B cell (primary cell): Measurements from ENCODE around the gene TLK2. TPM values are rescaled to one million over a fixed set of nuclear protein-coding genes. Genes with fewer than 3 reads are reported as not detected.
"Not testable (repeated sequence)": the region's sequence is repeated elsewhere in the genome, so short reads cannot be mapped to it uniquely, and the experiment has no call there.

Experiments used
- ATAC-seq: fragments of 200-7000 bp; cut with Tn5 transposase; one replicate; pipeline ENCODE4 v1.10.0; 2021; ENCODE audit warnings: low read depth, mild to moderate bottlenecking, moderate number of reproducible peaks, moderate library complexity
- CTCF ChIA-PET: fragments of 350-600 bp; sonication (Branson Sonifier 250); formaldehyde crosslinking; loops from one replicate; lab custom pipeline; 2021; ENCODE audit warnings: antibody characterized with exemption, inconsistent platforms; lab: Charles Lee
- POLR2A ChIA-PET: fragments of 350-600 bp; sonication (Branson Sonifier 250); formaldehyde crosslinking; loops from one replicate; lab custom pipeline; 2021; ENCODE audit warnings: antibody characterized with exemption; lab: Charles Lee
- DNase-seq: peaks from one replicate; pipeline ENCODE4 v3.0.0; 2013
- H2AFZ ChIP-seq: 2 replicates; pipeline ENCODE4 v1.6.1; 2012; ENCODE audit warnings: mild to moderate bottlenecking, low read depth, low read length; ENCODE audit not compliant: insufficient read depth, poor library complexity, severe bottlenecking
- H3K27ac ChIP-seq, 2 donors: 1 replicate in 1 of 2; 2 replicates in 1 of 2; pipeline ENCODE4 v1.5.1; 2012 to 2013; ENCODE audit warnings: low read length in 2 of 2, mild to moderate bottlenecking in 2 of 2, moderate library complexity in 1 of 2
- H3K27me3 ChIP-seq, 4 experiments: fragments of 200-600 bp in 1 of 4; sonication (generic) in 1 of 4; replicated peaks in 1 of 4; 1 replicate in 2 of 4; 2 replicates in 2 of 4; pipeline versions ENCODE4 v1.6.1 to v1.7.0; 2013 to 2016; ENCODE audit warnings: low read length in 3 of 4, mild to moderate bottlenecking in 2 of 4, mixed read lengths in 1 of 4, moderate library complexity in 1 of 4; ENCODE audit not compliant: insufficient read depth in 4 of 4, control insufficient read depth in 3 of 4; ENCODE audit errors: control extremely low read depth in 1 of 4
- H3K36me3 ChIP-seq, 2 experiments: replicated peaks in 1 of 2; 1 replicate in 1 of 2; 2 replicates in 1 of 2; pipeline versions ENCODE4 v1.6.1 to v1.7.1; 2013; ENCODE audit warnings: low read length in 1 of 2; ENCODE audit not compliant: insufficient read depth in 2 of 2, control insufficient read depth in 1 of 2; ENCODE audit errors: control extremely low read depth in 1 of 2, extremely low read depth in 1 of 2
- H3K4me1 ChIP-seq, 2 donors: fragments of 200-600 bp in 1 of 2; sonication (generic) in 1 of 2; 1 replicate in 1 of 2; 2 replicates in 1 of 2; pipeline versions ENCODE4 v1.5.1 to v1.6.1; 2013 to 2017; ENCODE audit warnings: low read length in 2 of 2; ENCODE audit not compliant: control insufficient read depth in 2 of 2, insufficient read depth in 2 of 2
- H3K4me2 ChIP-seq: replicated peaks from 2 replicates; pipeline ENCODE3; 2012; ENCODE audit warnings: mild to moderate bottlenecking, low read depth, low read length; ENCODE audit not compliant: poor library complexity, severe bottlenecking
- H3K4me3 ChIP-seq, 5 experiments: fragments of 200-600 bp in 1 of 5; sonication (generic) in 1 of 5; 1 replicate in 3 of 5; 2 replicates in 2 of 5; pipeline versions ENCODE4 v1.5.1 to v1.7.0; 2011 to 2016; ENCODE audit warnings: low read length in 4 of 5, mild to moderate bottlenecking in 4 of 5, low read depth in 2 of 5, control low read depth in 1 of 5, moderate library complexity in 1 of 5; ENCODE audit not compliant: insufficient read depth in 1 of 5; ENCODE audit errors: control extremely low read depth in 1 of 5, extremely low read depth in 1 of 5
- H3K79me2 ChIP-seq: fragments of 200-600 bp; sonication (generic); one replicate; pipeline ENCODE4 v1.6.0; 2016; ENCODE audit warnings: low read length; ENCODE audit not compliant: control insufficient read depth, insufficient read depth
- H3K9ac ChIP-seq: fragments of 200-600 bp; sonication (generic); 2 replicates; pipeline ENCODE4 v1.6.1; 2017; ENCODE audit warnings: mild to moderate bottlenecking, low read length, moderate library complexity
- H3K9me3 ChIP-seq, 3 donors: one replicate each; pipeline versions ENCODE4 v1.6.1 to v1.7.1; 2013; ENCODE audit warnings: low read length in 2 of 3; ENCODE audit not compliant: control insufficient read depth in 2 of 3, insufficient read depth in 1 of 3; ENCODE audit errors: control extremely low read depth in 1 of 3
- H4K20me1 ChIP-seq: 2 replicates; pipeline ENCODE4 v1.6.0; 2012; ENCODE audit warnings: mild to moderate bottlenecking, low read length; ENCODE audit not compliant: insufficient read depth, control insufficient read depth, poor library complexity, severe bottlenecking
- H3K27ac Mint-ChIP-seq: one replicate; pipeline ENCODE4 v1.8.0; 2021; ENCODE audit warnings: mixed read lengths
- H3K27me3 Mint-ChIP-seq: one replicate; pipeline ENCODE4 v1.8.0; 2021; ENCODE audit warnings: mixed read lengths
- H3K4me1 Mint-ChIP-seq: one replicate; pipeline ENCODE4 v1.8.0; 2021; ENCODE audit warnings: mixed read lengths
- H3K4me3 Mint-ChIP-seq: one replicate; pipeline ENCODE4 v1.8.0; 2021; ENCODE audit warnings: mixed read lengths
- H3K9me3 Mint-ChIP-seq: one replicate; pipeline ENCODE4 v1.8.0; 2022; ENCODE audit warnings: mixed read lengths; ENCODE audit not compliant: insufficient read depth
- WGBS: methylation state at CpG from one replicate; pipeline ENCODE4 v1.1.5; 2013; ENCODE audit warnings: missing lambda C conversion rate; ENCODE audit not compliant: insufficient coverage; 5-methylcytosine and 5-hydroxymethylcytosine counted together
- intact Hi-C: fragments of 100-400 bp; cut with micrococcal nuclease; formaldehyde crosslinking; loops from one replicate; pipeline ENCODE4 v1.10.0; 2022
- polyA plus RNA-seq: library from polyadenylated mRNA; depleted of rRNA; stranded (reverse); fragments of >200 nt; gene quantifications from 2 replicates; pipeline ENCODE4 v1.2.3, GENCODE V29; 2012
- total RNA-seq, 2 donors: library from RNA; stranded (reverse); fragments of 120-200 nt in 1 of 2; gene quantifications; 1 replicate in 1 of 2; 2 replicates in 1 of 2; pipeline versions ENCODE4 v1.2.3 to v1.2.4, GENCODE V29; 2013 to 2022

TLK2 gene
- total and polyA plus RNA-seq, 2 donors (not counting 1 experiment from before 2014, with no cell fraction given), result 36.3 to 75.3 TPM

GRCh38 chr17:62473030-62473982 is 5.3 kb upstream of the TLK2 start:
- H3K36me3 ChIP-seq, H3K9me3 Mint-ChIP-seq, H3K4me3 Mint-ChIP-seq, H3K27ac ChIP-seq, H4K20me1 ChIP-seq, CTCF ChIA-PET, H3K27me3 Mint-ChIP-seq, H3K9me3 ChIP-seq, intact Hi-C loops, H2AFZ ChIP-seq, H3K27me3 ChIP-seq, H3K4me3 ChIP-seq, H3K9ac ChIP-seq, DNase-seq, ATAC-seq, H3K4me2 ChIP-seq, H3K79me2 ChIP-seq: not testable (repeated sequence)
- Mint-ChIP-seq H3K27ac (peak overlapping the region; percentile 26), H3K4me1 (peaks cover 15% of the 10 kb centered on the region)
- WGBS, result 100% methylated on average over 2 of the region's 8 CpGs
- POLR2A ChIA-PET, result interaction anchor here (0.6 kb wide), 1 partner anchor 10 kb away, joined by 3 read pairs; no protein-coding TSS in a partner anchor
- H3K4me1 ChIP-seq, result peaks cover 8 to 18% of the 10 kb centered on the region in 2 donors

- Histone ChIP-seq H3K4me1 (peaks cover 8 to 19% of the 10 kb centered on the region in 2 donors), H3K27ac (peak overlapping the region; percentile 44 to 73), H3K9ac (peak overlapping the region; percentile 68), H2AFZ (peak overlapping the region; percentile 68), H3K4me3 (peak overlapping the region in 2 of 5 experiments; percentile 46 to 62)
- 84% methylated on average over 6 of the region's 8 CpGs for WGBS
- ATAC-seq, H3K9me3 ChIP-seq, H3K27me3 ChIP-seq, H4K20me1 ChIP-seq, H3K4me2 ChIP-seq, CTCF ChIA-PET, POLR2A ChIA-PET, H3K79me2 ChIP-seq, H3K9me3 Mint-ChIP-seq, H3K36me3 ChIP-seq, H3K27me3 Mint-ChIP-seq: not testable (repeated sequence)
- Mint-ChIP-seq H3K27ac (peak overlapping the region; percentile 90), H3K4me1 (peaks cover 29% of the 10 kb centered on the region), H3K4me3 (peak overlapping the region; percentile 87)
- intact Hi-C loops, result loop anchor here (5.0 kb wide), 1 partner anchor 55 kb away; the partner anchor contains the start of gene METTL2A
- peak; percentile 12 for DNase-seq
Observed at GRCh38 chr17:62477111-62477510, 1.5 kb upstream of the TLK2 start.

GRCh38 chr17:62477718-62478408 is 762 bp upstream of the TLK2 start:
- WGBS, result under 1% methylated on average over 56 of the region's 61 CpGs
- Mint-ChIP-seq H3K4me3 (peak overlapping the region; percentile 87), H3K27ac (peak overlapping the region; percentile 90), H3K4me1 (peaks cover 33% of the 10 kb centered on the region)
- H3K27me3 Mint-ChIP-seq, CTCF ChIA-PET, H3K9me3 Mint-ChIP-seq, H4K20me1 ChIP-seq, H3K9me3 ChIP-seq, POLR2A ChIA-PET, H3K36me3 ChIP-seq, H3K27me3 ChIP-seq: not testable (repeated sequence)
- Histone ChIP-seq H3K27ac (peak overlapping the region; percentile 44 to 73), H3K9ac (peak overlapping the region; percentile 68), H2AFZ (peak overlapping the region; percentile 68), H3K4me1 (peaks cover 8 to 19% of the 10 kb centered on the region in 2 donors), H3K4me3 (peak overlapping the region in 4 of 5 experiments; percentile 46 to 64 (median 59)), H3K79me2 (peaks cover 17% of the 10 kb centered on the region), H3K4me2 (peak overlapping the region; percentile 46)
- peak; percentile 29 for ATAC-seq
- peak; percentile 69 for DNase-seq
- intact Hi-C loops, result loop anchor here (5.0 kb wide), 1 partner anchor 56 kb away; the partner anchor contains the start of gene METTL2A
